NCI-H345 treated with DMSO at 0.1 percent for 48 hours (cell line): ENCODE data around the gene OASL.
A peak's percentile ranks its signal among the peaks of the same experiment; 100 is the strongest.

Experiments
- DNase-seq: peaks from one replicate; lab custom pipeline; 2025; ENCODE audit not compliant: unreplicated experiment; lab: John Stamatoyannopoulos, UW

OASL gene

DNA sequence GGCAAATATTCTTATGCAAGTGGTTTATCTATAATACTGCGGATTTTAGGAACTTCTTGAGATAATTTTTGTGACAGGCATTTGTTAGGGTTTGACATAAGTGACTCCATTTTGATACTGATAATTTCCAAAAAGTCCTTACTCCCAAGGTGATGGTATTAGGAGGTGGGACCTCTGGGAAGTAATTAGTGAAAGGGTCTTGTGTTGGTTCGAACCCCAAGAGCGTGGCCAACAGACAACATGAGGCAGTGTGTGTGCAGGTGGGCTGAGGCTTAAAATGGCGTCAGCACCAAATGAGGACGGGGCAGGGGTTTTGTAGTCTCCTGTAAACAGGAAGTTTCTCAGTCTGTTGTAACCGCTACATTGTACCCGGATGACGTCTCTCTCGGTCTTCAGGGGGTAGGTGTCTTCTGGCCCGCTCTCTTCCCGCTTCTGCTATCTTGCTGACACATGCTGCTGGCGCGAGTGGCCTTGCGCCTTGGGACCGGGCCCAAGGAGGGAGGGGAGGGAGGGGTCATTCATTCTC lies 21.0 kb downstream of the OASL start:
- DNase-seq, result no peak

DNA sequence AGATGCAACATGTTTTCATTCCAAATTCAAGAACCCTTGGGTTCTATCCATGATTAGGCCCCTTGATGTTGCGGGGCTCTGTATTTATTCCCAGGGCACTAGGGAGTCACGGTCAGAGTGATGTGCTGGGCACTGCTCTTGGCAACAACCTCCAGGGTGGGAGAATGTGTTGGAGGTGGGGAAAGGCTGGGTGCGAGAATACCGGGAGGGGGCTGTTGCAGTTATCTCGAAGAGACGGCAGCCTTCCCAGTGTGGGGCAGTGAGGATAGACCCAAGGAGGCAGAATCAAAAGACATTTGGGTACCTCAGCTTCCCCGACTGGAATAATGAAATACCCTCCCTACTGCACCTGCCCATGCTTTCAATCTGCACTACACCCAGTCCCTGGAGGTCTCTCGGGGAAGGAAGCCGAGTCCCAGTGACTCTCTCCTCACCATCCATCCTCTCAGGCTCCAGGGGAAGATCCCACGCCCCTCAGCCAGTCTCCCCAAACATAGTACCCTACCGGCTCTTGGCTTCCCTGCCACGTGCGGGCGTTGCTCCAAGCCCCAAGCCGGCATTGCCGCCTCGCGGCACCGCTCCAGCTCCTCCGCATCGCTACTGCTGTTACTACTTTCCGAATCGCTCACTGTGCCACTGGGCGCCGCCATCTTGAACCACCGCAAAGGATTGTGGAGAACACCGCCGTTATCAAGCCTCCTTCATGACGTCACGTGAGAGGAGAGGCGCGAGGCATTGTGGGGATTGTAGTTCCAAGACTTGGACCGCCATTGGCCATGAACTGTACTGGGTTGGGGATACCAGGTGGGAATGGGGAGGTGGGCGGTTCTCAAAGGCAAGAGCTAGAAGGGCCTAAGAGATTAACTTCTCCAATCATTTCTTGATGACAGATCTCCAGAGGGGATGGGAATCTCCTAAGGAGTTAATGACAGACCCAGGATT lies 22.9 kb downstream of the OASL start, which contains the start of gene C12orf43:
C12orf43 (minus strand) TSS at position 663 of the 942 bp plus-strand sequence; CDS start at position 650, 13 bp downstream.
- peak; percentile 89 for DNase-seq

DNA sequence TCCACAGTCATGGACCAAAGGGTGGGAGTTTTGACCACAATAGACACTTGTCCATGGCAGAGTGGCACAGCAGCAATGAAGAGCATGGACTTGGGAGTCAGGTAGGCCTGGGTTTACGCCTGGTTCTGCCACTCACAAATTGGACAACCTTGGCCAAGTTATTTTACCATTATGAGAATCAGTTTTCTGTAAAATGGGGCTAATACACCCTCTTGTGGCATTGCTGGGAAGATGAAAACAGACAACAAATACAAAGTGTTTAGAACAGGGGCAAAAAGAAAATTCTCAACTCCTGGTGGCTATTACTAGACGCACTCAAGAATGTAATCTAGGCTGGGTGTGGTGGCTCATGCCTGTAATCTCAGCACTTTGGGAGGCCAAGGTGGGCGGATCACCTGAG lies 25.3 kb downstream of the OASL start:
- DNase-seq, result no peak

DNA sequence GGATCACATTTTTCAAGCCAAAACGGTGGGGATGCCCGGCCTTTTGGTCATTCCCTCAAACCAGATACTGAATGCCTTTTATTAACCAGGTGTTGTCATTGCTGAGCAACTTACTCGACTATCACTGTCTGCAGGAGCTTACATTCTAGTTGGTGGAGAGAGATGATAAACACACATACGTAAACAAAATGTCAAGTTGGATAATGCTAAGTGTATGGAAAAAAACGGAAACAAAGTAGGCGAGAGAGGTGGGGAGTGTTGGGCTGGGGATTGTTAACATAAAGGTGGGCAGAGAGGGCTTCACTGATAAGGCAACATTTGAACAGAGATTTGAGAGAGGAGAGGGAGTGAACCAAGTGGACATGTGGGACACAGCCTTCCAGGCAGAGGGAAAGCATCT lies 27.2 kb downstream of the OASL start:
- DNase-seq, result no peak

DNA sequence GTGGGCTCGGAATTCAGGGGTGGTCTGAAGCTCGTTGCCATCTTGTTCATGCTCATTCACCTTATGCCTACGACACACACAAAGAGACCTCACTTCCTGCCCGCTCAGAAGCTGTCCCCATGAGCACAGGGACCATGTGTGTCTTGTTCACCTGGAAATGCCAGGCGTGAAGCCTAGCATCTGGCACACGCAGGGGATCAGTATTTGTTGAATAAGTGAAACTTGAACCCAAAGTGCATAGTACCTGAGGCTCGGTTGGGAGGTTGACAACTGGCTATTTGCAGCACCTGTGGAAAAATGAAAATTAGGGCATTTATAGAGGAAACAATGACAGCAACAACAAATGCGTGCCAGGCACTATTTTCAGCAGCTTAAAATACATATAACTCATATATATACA lies 28.2 kb downstream of the OASL start:
- no peak for DNase-seq

DNA sequence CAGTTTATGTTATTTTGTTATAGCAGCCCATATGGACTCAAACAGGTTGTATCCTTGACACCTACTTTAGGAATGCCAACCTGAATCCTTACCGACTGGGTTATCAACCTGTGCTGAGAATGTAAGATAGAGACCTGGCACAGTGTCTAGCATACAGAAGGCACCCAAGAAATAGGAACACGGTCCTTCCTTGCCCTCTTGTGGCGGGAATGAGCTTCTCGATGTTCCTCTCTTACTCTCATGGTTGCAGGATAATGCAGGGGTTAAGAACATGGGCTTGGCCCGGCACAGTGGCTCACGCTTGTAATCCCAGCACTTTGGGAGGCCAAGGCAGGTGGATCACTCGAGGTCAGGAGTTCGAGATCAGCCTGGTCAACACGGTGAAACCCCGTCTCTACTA lies 29.3 kb downstream of the OASL start:
- DNase-seq, result no peak

DNA sequence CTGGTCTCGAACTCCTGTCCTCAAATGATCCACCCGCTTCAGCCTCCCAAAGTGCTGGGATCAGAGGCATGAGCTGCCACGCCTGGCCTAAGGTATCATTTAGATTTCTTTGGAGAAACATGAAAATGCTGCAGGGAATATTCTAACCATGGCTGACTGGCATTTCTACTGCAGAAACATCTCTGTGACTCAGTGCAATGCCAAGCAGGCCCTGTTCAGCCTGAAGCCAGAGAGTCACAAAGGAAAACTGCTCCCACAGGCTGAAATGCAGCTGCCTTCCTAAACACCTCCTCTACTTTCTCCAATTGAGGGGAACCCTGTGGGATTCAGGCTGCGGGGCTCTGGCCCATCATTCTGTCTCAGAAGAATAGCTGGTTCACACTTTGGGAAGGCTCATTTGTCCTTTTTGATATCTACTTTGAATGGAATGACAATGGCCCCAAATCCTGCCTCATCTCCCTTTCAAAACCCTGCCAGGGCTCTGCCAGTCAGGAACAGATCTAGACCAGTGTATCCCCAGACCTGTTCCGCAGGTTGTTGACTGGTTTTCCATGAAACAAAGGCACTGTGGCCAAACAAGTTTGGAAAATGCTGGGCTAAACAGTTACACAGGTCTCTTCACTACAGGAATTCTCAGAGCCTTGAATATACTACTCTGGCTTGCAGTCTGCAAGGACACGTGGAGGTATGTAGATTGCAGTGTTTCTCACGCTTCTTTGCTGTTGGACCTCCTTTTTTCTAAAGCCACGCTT lies 30.5 kb downstream of the OASL start:
- no peak for DNase-seq

DNA sequence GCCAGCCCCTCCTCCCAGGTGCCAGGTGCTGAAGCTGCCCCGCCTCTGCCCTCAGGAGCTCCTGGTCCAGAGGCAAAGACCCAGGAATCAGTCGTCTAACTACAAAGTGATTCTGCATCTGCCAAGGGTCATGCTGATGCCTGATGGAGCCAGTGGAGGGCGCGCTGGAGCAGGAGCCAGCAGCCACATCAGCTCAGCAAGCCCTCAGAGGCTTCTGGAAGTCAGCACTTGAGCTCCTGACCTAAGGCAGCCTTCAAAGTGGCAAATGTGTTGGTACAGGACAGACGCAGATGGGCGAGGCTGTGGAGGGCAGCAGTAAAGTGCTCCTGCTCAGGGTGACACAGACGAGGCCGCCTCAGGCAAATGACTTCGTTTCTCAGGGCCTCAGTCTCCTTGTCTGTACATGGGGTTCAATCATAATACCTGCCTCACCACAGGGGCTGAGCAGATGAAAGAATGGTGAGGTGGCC lies 33.7 kb downstream of the OASL start:
- peak; percentile 23 for DNase-seq

DNA sequence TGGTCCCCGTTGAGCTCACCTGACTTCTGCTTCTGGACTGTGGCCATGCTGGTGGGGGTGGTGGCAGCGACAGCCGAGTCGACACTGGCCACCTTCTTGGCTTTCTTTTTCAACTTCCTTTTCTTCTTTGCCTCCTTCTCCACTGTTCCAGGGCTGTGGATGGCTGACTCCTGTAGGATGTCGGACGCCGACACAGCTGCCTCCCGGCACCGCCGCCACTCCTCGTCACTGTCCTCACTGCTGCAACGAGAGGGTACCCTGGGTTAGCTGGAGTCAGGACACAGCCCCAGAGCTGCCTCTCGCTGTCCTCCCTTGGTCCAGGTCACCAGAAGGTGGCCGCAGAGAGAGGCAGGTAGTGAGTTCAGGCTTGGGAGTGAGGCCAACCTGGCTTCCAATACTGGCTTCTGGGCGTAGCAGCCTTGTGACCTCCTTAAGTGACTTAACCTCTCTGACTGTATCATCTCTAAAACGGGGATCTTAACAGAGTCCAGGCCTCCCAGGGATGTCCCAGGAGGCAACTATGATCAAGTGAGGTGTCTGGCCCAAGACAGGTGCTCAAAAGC lies 34.7 kb downstream of the OASL start:
- no peak for DNase-seq

DNA sequence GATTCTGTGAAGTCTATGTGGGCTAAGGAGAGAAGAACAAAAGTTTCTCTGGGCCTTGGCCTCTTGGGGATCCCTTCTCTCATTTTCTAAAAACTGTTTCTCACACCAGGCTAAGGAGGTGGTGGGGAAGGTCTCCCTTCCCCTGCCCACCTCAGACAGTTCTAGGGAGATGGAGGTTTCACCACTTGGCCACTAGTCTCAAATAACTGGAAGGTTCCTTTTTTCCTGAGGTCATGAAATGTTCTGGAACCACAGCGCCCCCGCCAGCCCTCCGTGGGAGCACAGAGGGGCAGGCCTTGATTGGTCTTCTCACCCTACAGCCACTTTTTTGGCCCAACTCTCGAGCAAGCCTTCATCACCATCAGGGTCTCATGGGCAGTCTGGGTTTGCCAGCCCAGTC lies 35.4 kb downstream of the OASL start:
- DNase-seq, result no peak

DNA sequence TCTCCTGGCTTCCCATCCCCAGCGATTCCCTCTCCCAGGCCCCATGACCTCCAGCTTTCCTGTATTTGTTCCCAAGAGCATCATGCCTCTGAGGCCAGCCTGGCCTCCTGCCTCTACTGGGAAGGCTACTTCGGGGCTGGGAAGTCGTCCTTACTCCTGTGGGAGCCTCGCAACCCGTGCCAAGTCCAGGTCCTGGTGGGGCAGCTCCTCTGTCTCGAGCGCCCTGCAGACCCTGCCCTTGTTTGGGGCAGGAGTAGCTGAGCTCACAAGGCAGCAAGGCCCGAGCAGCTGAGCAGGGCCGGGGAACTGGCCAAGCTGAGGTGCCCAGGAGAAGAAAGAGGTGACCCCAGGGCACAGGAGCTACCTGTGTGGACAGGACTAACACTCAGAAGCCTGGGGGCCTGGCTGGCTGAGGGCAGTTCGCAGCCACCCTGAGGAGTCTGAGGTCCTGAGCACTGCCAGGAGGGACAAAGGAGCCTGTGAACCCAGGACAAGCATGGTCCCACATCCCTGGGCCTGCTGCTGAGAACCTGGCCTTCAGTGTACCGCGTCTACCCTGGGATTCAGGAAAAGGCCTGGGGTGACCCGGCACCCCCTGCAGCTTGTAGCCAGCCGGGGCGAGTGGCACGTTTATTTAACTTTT lies 37.1 kb downstream of the OASL start:
- DNase-seq, result no peak

DNA sequence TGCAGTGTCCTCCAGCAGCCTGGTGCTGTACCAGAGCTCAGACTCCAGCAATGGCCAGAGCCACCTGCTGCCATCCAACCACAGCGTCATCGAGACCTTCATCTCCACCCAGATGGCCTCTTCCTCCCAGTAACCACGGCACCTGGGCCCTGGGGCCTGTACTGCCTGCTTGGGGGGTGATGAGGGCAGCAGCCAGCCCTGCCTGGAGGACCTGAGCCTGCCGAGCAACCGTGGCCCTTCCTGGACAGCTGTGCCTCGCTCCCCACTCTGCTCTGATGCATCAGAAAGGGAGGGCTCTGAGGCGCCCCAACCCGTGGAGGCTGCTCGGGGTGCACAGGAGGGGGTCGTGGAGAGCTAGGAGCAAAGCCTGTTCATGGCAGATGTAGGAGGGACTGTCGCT lies 38.0 kb downstream of the OASL start:
- DNase-seq, result no peak

DNA sequence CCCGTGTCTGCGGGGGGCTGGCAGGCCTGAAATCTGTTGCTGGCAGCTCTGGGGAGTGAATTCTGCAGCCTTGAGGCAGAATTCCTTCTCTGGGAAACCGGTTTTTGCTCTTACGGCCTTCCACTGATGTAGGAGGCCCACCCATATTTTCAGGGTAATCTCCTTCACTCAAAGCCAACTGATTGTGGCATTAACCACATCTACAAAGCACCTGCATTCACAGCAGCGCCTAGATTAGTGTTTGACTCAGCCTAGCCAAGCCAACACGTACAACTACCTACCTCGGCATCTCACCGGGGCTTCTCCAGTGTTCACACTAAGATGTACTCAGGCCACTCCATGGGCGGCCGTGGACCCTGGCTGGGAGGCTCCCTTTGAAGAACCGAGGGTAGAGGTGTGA lies 38.5 kb downstream of the OASL start:
- no peak for DNase-seq

DNA sequence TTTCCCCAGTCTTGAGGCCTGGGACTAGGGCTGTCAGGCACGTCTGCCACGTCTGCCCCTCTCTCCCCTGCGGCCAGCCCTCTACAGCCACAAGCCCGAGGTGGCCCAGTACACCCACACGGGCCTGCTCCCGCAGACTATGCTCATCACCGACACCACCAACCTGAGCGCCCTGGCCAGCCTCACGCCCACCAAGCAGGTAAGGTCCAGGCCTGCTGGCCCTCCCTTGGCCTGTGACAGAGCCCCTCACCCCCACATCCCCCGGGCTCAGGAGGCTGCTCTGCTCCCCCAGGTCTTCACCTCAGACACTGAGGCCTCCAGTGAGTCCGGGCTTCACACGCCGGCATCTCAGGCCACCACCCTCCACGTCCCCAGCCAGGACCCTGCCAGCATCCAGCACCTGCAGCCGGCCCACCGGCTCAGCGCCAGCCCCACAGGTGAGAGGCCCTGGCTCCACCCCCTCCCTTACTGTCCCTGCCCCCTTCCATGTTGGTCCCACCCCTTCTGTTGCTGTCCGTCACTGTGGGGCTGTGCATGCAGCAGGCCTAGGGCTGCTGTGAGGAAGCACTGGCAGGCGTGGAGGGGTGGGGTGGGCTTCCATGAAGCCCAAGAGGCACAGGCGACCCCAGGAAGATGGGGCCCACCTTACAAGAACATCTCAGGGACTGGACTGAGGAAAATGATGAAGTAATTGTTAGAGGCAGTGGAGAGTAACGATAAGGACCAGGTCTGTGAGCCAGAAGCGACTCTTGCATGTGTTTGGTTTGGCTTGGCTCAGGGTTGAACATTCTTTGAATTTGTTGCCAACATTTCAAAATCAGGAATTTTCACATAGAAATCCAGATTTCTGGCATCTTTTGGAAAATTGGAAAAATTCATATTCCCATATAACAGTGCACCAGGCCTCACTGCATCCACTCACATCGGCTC lies 39.6 kb downstream of the OASL start:
- DNase-seq, result no peak

DNA sequence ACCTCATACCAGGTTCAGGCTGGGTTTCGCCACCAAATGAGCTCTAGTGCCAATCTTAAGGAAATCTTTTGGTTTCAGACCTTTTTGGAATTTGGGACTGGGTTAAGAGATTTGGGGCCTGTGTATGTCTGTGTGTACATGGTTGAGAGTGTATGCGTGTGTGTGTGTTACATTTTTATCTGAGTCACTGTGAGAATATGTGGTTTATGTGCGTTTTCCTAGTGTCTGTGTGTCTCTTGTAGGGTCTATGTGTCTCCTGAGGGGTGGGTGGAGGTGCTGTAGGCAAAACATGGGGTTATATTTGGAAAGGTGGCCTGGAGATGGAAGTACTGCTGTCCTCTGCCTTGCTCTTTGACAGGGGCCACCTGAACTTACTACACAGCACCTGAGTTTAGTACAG lies 40.6 kb downstream of the OASL start:
- no peak for DNase-seq

DNA sequence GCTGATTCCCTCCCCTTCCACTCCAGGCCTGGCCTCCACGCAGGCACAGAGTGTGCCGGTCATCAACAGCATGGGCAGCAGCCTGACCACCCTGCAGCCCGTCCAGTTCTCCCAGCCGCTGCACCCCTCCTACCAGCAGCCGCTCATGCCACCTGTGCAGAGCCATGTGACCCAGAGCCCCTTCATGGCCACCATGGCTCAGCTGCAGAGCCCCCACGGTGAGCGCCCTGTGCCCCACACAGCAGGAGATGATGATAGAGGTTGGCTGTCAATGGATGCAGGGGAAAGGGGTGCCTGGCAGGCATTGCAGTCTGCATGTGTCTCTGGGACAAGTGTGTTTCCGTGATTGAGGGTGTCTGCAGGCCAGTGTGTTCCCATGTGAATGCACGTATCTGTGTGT lies 41.6 kb downstream of the OASL start:
- DNase-seq, result no peak

DNA sequence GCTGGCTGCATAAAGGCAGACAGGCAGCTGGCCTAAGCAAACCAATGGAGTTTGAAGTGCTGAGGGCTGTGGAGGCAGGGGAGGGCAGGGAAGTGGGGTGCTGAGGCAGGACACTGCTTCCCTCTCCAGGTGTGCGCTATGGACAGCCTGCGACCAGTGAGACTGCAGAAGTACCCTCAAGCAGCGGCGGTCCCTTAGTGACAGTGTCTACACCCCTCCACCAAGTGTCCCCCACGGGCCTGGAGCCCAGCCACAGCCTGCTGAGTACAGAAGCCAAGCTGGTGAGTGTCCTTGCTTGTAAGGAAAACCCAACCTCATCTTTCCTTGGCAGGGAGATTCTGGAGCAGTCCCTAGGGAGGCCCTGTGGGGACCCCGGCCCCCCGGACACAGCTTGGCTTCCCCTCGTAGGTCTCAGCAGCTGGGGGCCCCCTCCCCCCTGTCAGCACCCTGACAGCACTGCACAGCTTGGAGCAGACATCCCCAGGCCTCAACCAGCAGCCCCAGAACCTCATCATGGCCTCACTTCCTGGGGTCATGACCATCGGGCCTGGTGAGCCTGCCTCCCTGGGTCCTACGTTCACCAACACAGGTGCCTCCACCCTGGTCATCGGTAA lies 42.8 kb downstream of the OASL start:
- no peak for DNase-seq

DNA sequence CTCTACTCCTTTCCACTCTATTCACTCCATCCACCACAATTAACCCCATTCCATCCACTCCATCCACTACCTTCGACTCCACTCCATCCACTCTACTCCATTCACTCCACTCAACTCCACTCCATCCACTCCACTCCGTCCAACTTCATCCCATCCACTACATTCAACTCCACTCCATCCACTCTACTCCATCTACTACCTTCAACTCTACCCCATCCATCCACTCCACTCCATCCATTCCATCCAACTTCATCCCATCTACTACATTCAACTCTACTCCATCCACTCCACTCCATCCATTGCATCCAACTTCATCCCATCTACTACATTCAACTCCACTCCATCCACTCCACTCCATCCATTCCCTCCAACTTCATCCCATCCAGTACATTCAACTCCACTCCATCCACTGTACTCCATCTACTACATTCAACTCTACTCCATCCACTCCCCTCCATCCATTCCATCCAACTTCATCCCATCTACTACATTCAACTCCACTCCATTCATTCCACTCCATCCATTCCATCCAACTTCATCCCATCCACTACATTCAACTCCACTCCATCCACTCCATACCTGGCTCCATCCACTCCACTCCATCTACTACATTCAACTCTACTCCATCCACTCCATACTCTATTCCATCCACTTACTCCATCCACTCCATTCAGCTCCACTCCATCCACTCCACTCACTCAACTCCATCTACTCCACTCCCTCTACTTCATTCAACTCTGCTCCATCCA lies 44.3 kb downstream of the OASL start:
- DNase-seq, result no peak

DNA sequence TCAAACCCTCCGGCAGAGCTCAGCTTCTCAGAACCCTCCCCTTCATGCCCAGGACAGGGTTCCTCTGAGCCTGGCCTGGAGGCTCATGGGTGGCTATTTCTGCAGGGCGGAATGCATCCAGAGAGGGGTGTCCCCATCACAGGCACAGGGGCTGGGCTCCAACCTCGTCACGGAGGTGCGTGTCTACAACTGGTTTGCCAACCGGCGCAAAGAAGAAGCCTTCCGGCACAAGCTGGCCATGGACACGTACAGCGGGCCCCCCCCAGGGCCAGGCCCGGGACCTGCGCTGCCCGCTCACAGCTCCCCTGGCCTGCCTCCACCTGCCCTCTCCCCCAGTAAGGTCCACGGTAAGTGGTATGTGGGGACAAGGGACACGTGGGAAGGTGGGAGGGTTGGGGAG lies 45.0 kb downstream of the OASL start:
- no peak for DNase-seq
